ENCODE results near the gene CNOT4. TPM values are rescaled to one million over a fixed set of nuclear protein-coding genes. Genes with fewer than 3 reads are reported as not detected.
A peak's percentile ranks its signal among the peaks of the same experiment; 100 is the strongest.

CNOT4 gene
- total RNA-seq, 4 donors from 2014 or later: 16.8 to 26.0 (median 20.0) TPM

- Histone ChIP-seq H3K27me3 (no peaks in the 10 kb centered on the region), H3K27ac (no peak overlapping the region), H3K9me3 (no peaks in the 10 kb centered on the region), H3K36me3 (no peaks in the 10 kb centered on the region), H3K4me1 (peaks cover 0 to 43% (median 3%) of the 10 kb centered on the region in 4 donors), H3K4me3 (no peak overlapping the region)
- DNase-seq (ENCODE audit: low spot score in 2 of 2): no peak
- TF ChIP-seq EP300 (IDR thresholded peaks at IDR 0.05): no peak
- TF ChIP-seq POLR2A (IDR thresholded peaks at IDR 0.05): no peak
- TF ChIP-seq CTCF (IDR thresholded peaks at IDR 0.05): no peak
These were observed 82.7 kb downstream of the CNOT4 start for GRCh38 chr7:135427166-135427565.

GRCh38 chr7:135425036-135425435 is 84.9 kb downstream of the CNOT4 start:
- DNase-seq (ENCODE audit: low spot score in 2 of 2): no peak
- TF ChIP-seq EP300 (IDR thresholded peaks at IDR 0.05) (no peak), CTCF (IDR thresholded peaks at IDR 0.05) (no peak), POLR2A (IDR thresholded peaks at IDR 0.05) (no peak)
- H3K4me1 ChIP-seq: peaks cover 0 to 49% (median 3%) of the 10 kb centered on the region in 4 donors
- WGBS, 2 donors: 74 to 76% methylated on average over 2 of the region's 2 CpGs
- no peak overlapping the region for H3K4me3 ChIP-seq
- no peaks in the 10 kb centered on the region for H3K27me3 ChIP-seq
- no peaks in the 10 kb centered on the region for H3K36me3 ChIP-seq
- H3K27ac ChIP-seq: no peak overlapping the region
- H3K9me3 ChIP-seq: no peaks in the 10 kb centered on the region

GRCh38 chr7:135420786-135421185 is 89.1 kb downstream of the CNOT4 start:
- DNase-seq (ENCODE audit: low spot score in 2 of 2): no peak
- Histone ChIP-seq H3K27ac (no peak overlapping the region), H3K4me1 (peaks cover 0 to 22% (median 0%) of the 10 kb centered on the region in 4 donors), H3K27me3 (no peaks in the 10 kb centered on the region), H3K4me3 (no peak overlapping the region), H3K36me3 (peaks cover 0 to 5% (median 0%) of the 10 kb centered on the region in 3 donors), H3K9me3 (no peaks in the 10 kb centered on the region)
- WGBS, 2 donors: 79 to 85% methylated on average over 4 of the region's 4 CpGs
- TF ChIP-seq EP300 (IDR thresholded peaks at IDR 0.05) (no peak), POLR2A (IDR thresholded peaks at IDR 0.05) (no peak), CTCF (IDR thresholded peaks at IDR 0.05) (no peak)

- TF ChIP-seq EP300 (IDR thresholded peaks at IDR 0.05) (no peak), POLR2A (IDR thresholded peaks at IDR 0.05) (no peak), CTCF (IDR thresholded peaks at IDR 0.05) (no peak)
- H3K27me3 ChIP-seq: no peaks in the 10 kb centered on the region
- no peaks in the 10 kb centered on the region for H3K9me3 ChIP-seq
- no peak for DNase-seq (ENCODE audit: low spot score in 2 of 2)
- peaks cover 0 to 4% (median 0%) of the 10 kb centered on the region in 4 donors for H3K4me1 ChIP-seq
- H3K36me3 ChIP-seq: peaks cover 0 to 18% (median 0%) of the 10 kb centered on the region in 3 donors
- 92 to 94% methylated on average over 3 of the region's 3 CpGs for WGBS, 2 donors
- no peak overlapping the region for H3K4me3 ChIP-seq
- H3K27ac ChIP-seq: no peak overlapping the region
These were observed 93.5 kb downstream of the CNOT4 start for GRCh38 chr7:135416431-135416830.

GRCh38 chr7:135414850-135415439 is 95.0 kb downstream of the CNOT4 start:
- Histone ChIP-seq H3K36me3 (peaks cover 0 to 22% (median 0%) of the 10 kb centered on the region in 3 donors), H3K9me3 (no peaks in the 10 kb centered on the region), H3K4me1 (no peaks in the 10 kb centered on the region), H3K27me3 (no peaks in the 10 kb centered on the region), H3K4me3 (no peak overlapping the region), H3K27ac (no peak overlapping the region)
- WGBS, 2 donors: 83 to 84% methylated on average over 2 of the region's 2 CpGs
- DNase-seq (ENCODE audit: low spot score in 2 of 2): peak in 1 of 2 donors; percentile 24
- TF ChIP-seq POLR2A (IDR thresholded peaks at IDR 0.05) (no peak), CTCF (IDR thresholded peaks at IDR 0.05) (peak in 2 of 5 experiments; percentile 27 to 37), EP300 (IDR thresholded peaks at IDR 0.05) (no peak)

All from tibial nerve (tissue), 4 donors.